Gastroesophageal sphincter (tissue), 3 donors: ENCODE measurements around the gene BRAT1.

ENCODE experiments used
- CTCF ChIP-seq, 4 experiments: fragments of 200-600 bp in 2 of 4; fragments of 450-650 bp in 2 of 4; sonication (generic) in 1 of 4; IDR thresholded peaks; one replicate each; pipeline ENCODE4 v1.5.1; 2017 to 2019; ENCODE audit warnings: antibody characterized with exemption in 4 of 4, mild to moderate bottlenecking in 2 of 4, moderate library complexity in 2 of 4
- POLR2A ChIP-seq, 2 donors: fragments of 450-650 bp; IDR thresholded peaks; one replicate each; pipeline ENCODE4 v1.6.1; 2017; ENCODE audit warnings: antibody characterized with exemption in 2 of 2, mild to moderate bottlenecking in 2 of 2, moderate library complexity in 1 of 2

- TF ChIP-seq CTCF (IDR thresholded peaks at IDR 0.05): no peak
- no peak for TF ChIP-seq POLR2A (IDR thresholded peaks at IDR 0.05)
Observed at GRCh38 chr7:2501947-2502646, 53.2 kb downstream of the BRAT1 start.
